GM23248 (cell line): Measurements from ENCODE around the gene MPHOSPH8.

Experiments
- EZH2 ChIP-seq: fragments of 200-600 bp; sonication (generic); IDR thresholded peaks from 2 replicates; pipeline ENCODE4 v1.6.1; 2018; ENCODE audit warnings: antibody characterized with exemption, mild to moderate bottlenecking; ENCODE audit not compliant: insufficient read depth, poor library complexity, severe bottlenecking
- EZH2phosphoT487 ChIP-seq: fragments of 200-600 bp; sonication (generic); IDR thresholded peaks from 2 replicates; pipeline ENCODE4 v1.6.1; 2018; ENCODE audit warnings: antibody characterized with exemption, moderate library complexity, mild to moderate bottlenecking, low read depth; ENCODE audit not compliant: insufficient read depth

DNA sequence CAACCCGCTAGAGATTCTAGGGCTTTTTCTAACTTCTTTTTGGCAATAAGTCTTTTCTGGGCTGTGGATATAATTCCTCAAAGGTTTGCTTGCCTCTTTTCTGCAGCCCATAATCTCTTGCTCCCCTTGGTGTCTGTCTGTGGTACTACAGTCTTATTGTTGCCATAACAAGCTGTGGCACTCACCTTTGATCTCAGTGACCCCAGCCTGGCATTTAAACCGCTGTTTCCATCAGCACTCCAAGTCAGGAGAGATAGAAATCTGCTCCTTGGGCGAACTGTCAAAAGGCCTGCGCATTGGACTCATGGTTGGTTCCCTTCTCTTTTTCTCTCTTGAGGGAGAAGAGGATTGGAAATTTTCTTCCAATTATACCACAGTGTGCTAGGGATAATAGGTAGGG lies 14.5 kb upstream of the MPHOSPH8 start:
- no peak for TF ChIP-seq EZH2phosphoT487
- no peak for TF ChIP-seq EZH2
